ENCODE data around the gene LRP1B. TPM values are rescaled to one million over a fixed set of nuclear protein-coding genes. Genes with fewer than 3 reads are reported as not detected.

Gene LRP1B
- total and polyA plus RNA-seq, 2 of the 8 experiments (the other 6 are each of a cell fraction or from before 2014, with no cell fraction given), result 0.03 TPM; not detected in 1

DNA sequence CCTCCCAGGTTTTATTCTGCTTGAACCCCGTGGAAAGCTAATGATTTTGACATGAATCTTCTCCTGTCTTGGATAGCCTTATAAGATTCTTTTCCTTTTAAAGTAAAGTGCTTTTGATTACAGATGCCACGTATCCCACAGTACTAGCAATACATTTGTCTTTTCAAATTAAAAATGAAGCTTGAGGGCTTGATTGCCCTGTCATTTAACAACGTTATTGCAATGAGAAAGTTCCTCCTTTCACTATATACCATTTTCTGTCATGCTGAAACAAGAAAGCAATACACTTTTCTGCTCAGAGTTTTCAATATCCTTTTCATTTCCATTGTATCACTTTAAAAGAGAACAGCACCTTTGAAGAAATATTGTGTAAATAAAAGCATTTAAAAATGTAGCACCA lies 814.7 kb downstream of the LRP1B start (continued):
- TF ChIP-seq SP1 (IDR thresholded peaks at IDR 0.05; ENCODE audit: low read depth, low read length) (no peak), SAP30 (IDR thresholded peaks at IDR 0.05; ENCODE audit: insufficient read depth, insufficient replicate concordance, low read length) (no peak), BCL11A (IDR thresholded peaks at IDR 0.05; ENCODE audit: low read depth in 2 of 2, low read length in 2 of 2) (no peak)
- TF ChIP-seq, protein P1, sequence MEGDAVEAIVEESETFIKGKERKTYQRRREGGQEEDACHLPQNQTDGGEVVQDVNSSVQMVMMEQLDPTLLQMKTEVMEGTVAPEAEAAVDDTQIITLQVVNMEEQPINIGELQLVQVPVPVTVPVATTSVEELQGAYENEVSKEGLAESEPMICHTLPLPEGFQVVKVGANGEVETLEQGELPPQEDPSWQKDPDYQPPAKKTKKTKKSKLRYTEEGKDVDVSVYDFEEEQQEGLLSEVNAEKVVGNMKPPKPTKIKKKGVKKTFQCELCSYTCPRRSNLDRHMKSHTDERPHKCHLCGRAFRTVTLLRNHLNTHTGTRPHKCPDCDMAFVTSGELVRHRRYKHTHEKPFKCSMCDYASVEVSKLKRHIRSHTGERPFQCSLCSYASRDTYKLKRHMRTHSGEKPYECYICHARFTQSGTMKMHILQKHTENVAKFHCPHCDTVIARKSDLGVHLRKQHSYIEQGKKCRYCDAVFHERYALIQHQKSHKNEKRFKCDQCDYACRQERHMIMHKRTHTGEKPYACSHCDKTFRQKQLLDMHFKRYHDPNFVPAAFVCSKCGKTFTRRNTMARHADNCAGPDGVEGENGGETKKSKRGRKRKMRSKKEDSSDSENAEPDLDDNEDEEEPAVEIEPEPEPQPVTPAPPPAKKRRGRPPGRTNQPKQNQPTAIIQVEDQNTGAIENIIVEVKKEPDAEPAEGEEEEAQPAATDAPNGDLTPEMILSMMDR (IDR thresholded peaks at IDR 0.05; ENCODE audit: control extremely low read depth in 1 of 3, insufficient read depth in 1 of 3, low read depth in 1 of 3, low read length in 3 of 3), result no peak

All from H1 (cell line).